AG04449 (cell line): Measurements from ENCODE around the gene SNX30.

Experiments
- CTCF ChIA-PET: fragments of 350-600 bp; formaldehyde crosslinking; extraction: SDS; loops from one replicate; lab custom pipeline; 2021; ENCODE audit warnings: antibody characterized with exemption; lab: Yijun Ruan, JAX
- POLR2A ChIA-PET: fragments of 400-600, 350-600 bp; formaldehyde crosslinking; extraction: SDS; loops from one replicate; lab custom pipeline; 2020; ENCODE audit warnings: antibody characterized with exemption, inconsistent platforms; lab: Yijun Ruan, JAX
- DNase-seq: peaks from one replicate; pipeline ENCODE4 v3.0.0-alpha.2; 2010; ENCODE audit warnings: low read depth, low spot score
- H3K4me3 ChIP-seq: 2 replicates; pipeline ENCODE4 v1.5.1; 2011; ENCODE audit warnings: low read depth, mild to moderate bottlenecking, control low read depth, low read length
- TF ChIP-seq, protein P1 (sequence below): IDR thresholded peaks from one replicate; pipeline ENCODE4 v1.5.1; 2011; ENCODE audit warnings: mild to moderate bottlenecking, moderate library complexity, low read length, control low read depth, inconsistent platforms; ENCODE audit not compliant: insufficient read depth; ENCODE audit errors: missing control alignments

Gene SNX30

DNA sequence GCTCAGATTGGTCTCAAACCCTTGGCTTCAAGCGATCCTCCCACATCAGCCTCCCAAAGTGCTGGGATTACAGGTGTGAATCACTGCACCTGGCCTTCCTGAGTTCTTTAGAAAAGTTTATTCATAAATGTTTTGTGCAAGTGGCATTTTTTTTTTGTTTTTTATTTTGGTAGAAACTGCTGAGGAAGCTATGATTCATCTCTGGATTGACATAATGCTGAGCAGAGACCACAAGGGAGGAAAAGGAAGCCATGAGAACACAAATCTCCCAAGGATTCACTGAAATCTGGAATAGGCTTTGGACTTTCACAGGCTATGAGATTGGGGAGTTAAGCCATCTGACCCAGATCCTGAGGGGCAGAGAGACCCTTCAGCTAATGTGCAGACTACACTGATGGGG is 143.5 kb downstream of the SNX30 start:
- ChIA-PET POLR2A (no interaction called here), CTCF (interaction anchor here (4.4 kb wide), 1 partner anchor 9 kb away, joined by 29 read pairs; no protein-coding TSS in a partner anchor)
- DNase-seq: no peak
- TF ChIP-seq, protein P1, sequence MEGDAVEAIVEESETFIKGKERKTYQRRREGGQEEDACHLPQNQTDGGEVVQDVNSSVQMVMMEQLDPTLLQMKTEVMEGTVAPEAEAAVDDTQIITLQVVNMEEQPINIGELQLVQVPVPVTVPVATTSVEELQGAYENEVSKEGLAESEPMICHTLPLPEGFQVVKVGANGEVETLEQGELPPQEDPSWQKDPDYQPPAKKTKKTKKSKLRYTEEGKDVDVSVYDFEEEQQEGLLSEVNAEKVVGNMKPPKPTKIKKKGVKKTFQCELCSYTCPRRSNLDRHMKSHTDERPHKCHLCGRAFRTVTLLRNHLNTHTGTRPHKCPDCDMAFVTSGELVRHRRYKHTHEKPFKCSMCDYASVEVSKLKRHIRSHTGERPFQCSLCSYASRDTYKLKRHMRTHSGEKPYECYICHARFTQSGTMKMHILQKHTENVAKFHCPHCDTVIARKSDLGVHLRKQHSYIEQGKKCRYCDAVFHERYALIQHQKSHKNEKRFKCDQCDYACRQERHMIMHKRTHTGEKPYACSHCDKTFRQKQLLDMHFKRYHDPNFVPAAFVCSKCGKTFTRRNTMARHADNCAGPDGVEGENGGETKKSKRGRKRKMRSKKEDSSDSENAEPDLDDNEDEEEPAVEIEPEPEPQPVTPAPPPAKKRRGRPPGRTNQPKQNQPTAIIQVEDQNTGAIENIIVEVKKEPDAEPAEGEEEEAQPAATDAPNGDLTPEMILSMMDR: no peak
- no peak overlapping the region for H3K4me3 ChIP-seq

DNA sequence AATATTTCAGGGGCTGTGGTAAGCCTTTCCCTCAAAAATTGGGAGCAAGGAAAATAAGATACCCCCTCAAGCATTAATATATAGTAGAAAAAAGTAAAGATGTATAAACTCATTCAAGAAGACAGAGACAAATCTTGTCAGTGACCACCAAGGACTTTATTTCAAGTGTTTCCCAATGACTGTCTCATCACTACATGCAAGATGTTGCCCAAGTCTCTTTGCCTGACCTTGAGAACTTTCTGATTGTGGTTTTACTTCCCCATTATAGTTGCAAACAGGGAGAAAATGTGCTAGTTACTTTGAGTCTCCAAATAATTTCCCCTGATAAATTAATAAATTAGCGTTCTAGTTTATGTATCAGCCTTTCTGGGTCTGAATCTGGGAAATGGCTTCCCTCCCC is 144.1 kb downstream of the SNX30 start:
- ChIA-PET CTCF (interaction anchor here (4.4 kb wide), 1 partner anchor 8 kb away, joined by 29 read pairs; no protein-coding TSS in a partner anchor), POLR2A (no interaction called here)
- TF ChIP-seq, protein P1: no peak
- no peak for DNase-seq
- H3K4me3 ChIP-seq: no peak overlapping the region

DNA sequence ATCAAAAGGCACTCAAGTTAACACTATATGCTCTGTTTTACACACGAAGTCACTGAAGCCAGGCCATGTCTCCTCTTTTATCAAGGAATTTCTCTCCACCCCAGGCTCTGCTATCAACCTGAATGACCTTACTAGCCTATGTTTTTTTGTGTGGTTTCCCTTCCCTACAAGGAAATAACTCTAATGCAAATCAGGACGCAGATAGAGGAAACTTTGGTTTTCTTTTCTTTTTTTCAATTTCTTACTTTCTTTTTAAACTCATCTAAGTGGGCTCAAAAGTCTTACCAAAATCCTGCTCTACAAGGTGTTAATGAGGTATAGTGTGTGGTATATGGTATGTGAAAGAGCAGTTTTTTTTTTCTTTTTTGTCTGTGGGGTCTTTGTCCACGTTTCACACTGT is 145.6 kb downstream of the SNX30 start:
- CTCF ChIA-PET: no interaction called here
- DNase-seq: no peak
- H3K4me3 ChIP-seq: no peak overlapping the region
- POLR2A ChIA-PET: no interaction called here
- TF ChIP-seq, protein P1: no peak

DNA sequence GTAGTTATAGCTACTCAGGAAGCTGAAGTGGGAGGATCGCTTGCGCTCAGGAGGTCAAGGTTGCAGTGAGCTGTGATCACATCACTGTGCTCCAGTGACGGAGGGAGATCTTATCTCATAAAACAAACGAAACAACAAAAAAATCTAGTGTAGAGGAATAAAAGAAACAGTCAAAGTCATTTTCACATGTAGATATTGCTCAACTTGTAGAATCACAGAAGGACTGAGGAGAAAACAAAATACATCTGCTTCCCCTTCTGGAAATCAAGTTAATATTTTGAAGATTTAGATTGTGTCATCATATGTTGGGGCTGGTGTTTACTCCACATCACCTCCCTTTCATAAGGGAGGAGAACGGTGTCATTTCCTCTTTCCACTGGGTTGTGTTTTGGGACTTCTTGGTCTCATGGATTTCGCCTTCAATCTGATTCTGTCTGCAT is 148.3 kb downstream of the SNX30 start:
- CTCF ChIA-PET: interaction anchor here (0.7 to 2.0 kb wide), 3 partner anchors 12 to 53 kb away, joined by 3 to 9 read pairs (median 3); no protein-coding TSS in a partner anchor
- no peak overlapping the region for H3K4me3 ChIP-seq
- POLR2A ChIA-PET: no interaction called here
- TF ChIP-seq, protein P1: no peak
- no peak for DNase-seq

DNA sequence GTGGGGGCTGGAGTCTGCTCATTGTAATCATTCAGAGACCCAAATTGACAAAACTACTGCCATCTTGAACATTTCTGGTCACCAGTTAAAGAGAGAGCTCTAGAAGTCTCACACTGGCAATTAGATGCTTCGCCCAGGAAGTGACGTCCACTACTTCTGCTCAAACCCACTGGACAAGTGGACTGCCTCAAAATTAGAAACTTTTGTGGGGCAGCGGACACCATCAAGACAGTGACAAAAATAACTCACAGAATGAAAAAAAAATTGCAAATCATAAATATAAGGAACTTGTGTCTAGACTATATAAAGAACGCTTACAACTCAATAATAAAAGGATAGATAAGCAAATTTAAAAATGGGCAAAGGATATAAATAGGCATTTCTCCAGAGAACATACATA is 149.9 kb downstream of the SNX30 start:
- CTCF ChIA-PET: no interaction called here
- POLR2A ChIA-PET: no interaction called here
- TF ChIP-seq, protein P1: no peak

DNA sequence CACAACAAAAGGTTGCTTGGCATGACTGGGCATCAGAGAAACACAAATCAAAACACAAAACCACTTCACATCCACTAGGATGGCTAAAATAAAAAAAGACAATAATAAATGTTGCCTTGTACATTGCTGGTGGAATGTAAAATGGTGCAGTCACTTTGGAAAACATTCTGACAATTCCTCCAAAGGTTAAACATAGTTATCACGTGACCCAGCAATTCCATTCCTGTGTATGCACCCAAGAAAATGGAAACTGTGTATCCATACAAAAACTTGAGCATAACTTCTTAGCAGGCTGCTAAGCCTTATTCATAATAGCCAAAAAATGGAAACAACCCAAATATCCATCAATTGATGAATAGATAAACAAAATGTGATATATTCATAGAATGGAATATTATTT is 150.3 kb downstream of the SNX30 start:
- POLR2A ChIA-PET: no interaction called here
- CTCF ChIA-PET: interaction anchor here (3.6 to 8.4 kb wide), 3 partner anchors 16 to 58 kb away, joined by 34 to 264 read pairs (median 67); no protein-coding TSS in a partner anchor
- DNase-seq: no peak
- TF ChIP-seq, protein P1: no peak
- no peak overlapping the region for H3K4me3 ChIP-seq

More for the DNA sequence above, 149.9 kb downstream of the SNX30 start:
- no peak for DNase-seq
- no peak overlapping the region for H3K4me3 ChIP-seq
